ENCODE results near the gene IL13.

DNA sequence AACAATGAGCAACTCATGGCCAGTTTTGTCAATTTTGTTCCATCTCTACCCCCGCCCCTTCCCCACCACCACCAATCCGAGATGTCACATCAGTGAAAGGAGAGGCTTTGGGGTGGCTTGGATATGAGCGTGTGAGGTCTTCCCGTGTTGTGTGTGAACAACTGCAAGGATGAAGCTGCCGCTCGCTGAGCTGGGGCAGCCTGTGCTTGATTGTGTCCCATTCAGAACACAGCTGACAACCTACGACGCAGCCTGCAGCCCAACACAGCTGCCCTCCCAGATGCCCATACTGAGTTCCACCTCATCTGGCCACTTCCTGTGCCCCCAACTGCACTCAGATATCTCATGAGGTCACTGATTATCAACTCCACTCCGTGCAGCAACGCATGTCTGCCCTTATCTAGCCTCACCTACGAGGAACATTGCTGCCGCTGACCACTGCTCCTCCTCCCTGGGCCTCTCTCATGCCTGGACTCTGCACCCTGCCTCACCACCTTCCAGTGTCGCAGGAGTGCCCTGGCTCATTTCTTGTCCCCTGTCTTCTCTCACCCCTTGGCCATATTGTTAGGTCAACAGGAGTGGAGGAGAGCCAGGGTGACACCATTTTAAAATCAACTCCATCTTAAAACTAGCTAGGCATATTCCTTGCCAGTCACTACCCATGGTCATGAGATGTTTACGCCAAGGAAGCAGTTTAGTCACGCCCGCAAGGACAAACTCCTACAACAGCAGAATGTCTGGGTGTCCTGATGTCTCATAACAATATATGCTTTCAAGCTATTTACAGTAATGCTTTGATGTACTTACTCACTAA, 8.5 kb downstream of the IL13 start:
- TF ChIP-seq POLR2A (IDR thresholded peaks at IDR 0.05; ENCODE audit: low read length) (no peak), HOXB5 (CRISPR knock-in tag; IDR thresholded peaks at IDR 0.05) (no peak), KDM1A (IDR thresholded peaks at IDR 0.05; ENCODE audit: low read depth) (no peak), EHF (CRISPR knock-in tag; IDR thresholded peaks at IDR 0.05) (no peak), RCOR1 (IDR thresholded peaks at IDR 0.05; ENCODE audit: low read depth, low read length) (no peak), BHLHE40 (IDR thresholded peaks at IDR 0.05; ENCODE audit: low read depth, low read length) (no peak), HDAC2 (IDR thresholded peaks at IDR 0.05) (no peak), EP300 (IDR thresholded peaks at IDR 0.05) (no peak), RAD21 (conservative IDR thresholded peaks at IDR 0.05 in 1 of 2, IDR thresholded peaks at IDR 0.05 in 1 of 2) (no peak), JUN (IDR thresholded peaks at IDR 0.05) (no peak)
- TF ChIP-seq, protein P1, sequence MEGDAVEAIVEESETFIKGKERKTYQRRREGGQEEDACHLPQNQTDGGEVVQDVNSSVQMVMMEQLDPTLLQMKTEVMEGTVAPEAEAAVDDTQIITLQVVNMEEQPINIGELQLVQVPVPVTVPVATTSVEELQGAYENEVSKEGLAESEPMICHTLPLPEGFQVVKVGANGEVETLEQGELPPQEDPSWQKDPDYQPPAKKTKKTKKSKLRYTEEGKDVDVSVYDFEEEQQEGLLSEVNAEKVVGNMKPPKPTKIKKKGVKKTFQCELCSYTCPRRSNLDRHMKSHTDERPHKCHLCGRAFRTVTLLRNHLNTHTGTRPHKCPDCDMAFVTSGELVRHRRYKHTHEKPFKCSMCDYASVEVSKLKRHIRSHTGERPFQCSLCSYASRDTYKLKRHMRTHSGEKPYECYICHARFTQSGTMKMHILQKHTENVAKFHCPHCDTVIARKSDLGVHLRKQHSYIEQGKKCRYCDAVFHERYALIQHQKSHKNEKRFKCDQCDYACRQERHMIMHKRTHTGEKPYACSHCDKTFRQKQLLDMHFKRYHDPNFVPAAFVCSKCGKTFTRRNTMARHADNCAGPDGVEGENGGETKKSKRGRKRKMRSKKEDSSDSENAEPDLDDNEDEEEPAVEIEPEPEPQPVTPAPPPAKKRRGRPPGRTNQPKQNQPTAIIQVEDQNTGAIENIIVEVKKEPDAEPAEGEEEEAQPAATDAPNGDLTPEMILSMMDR (IDR thresholded peaks at IDR 0.05): no peak
- TF ChIP-seq, protein P2, sequence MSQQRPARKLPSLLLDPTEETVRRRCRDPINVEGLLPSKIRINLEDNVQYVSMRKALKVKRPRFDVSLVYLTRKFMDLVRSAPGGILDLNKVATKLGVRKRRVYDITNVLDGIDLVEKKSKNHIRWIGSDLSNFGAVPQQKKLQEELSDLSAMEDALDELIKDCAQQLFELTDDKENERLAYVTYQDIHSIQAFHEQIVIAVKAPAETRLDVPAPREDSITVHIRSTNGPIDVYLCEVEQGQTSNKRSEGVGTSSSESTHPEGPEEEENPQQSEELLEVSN (IDR thresholded peaks at IDR 0.05; ENCODE audit: borderline replicate concordance, low read depth): no peak
- TF ChIP-seq, protein P3, sequence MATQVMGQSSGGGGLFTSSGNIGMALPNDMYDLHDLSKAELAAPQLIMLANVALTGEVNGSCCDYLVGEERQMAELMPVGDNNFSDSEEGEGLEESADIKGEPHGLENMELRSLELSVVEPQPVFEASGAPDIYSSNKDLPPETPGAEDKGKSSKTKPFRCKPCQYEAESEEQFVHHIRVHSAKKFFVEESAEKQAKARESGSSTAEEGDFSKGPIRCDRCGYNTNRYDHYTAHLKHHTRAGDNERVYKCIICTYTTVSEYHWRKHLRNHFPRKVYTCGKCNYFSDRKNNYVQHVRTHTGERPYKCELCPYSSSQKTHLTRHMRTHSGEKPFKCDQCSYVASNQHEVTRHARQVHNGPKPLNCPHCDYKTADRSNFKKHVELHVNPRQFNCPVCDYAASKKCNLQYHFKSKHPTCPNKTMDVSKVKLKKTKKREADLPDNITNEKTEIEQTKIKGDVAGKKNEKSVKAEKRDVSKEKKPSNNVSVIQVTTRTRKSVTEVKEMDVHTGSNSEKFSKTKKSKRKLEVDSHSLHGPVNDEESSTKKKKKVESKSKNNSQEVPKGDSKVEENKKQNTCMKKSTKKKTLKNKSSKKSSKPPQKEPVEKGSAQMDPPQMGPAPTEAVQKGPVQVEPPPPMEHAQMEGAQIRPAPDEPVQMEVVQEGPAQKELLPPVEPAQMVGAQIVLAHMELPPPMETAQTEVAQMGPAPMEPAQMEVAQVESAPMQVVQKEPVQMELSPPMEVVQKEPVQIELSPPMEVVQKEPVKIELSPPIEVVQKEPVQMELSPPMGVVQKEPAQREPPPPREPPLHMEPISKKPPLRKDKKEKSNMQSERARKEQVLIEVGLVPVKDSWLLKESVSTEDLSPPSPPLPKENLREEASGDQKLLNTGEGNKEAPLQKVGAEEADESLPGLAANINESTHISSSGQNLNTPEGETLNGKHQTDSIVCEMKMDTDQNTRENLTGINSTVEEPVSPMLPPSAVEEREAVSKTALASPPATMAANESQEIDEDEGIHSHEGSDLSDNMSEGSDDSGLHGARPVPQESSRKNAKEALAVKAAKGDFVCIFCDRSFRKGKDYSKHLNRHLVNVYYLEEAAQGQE (IDR thresholded peaks at IDR 0.05): no peak
- TF ChIP-seq, protein P4, sequence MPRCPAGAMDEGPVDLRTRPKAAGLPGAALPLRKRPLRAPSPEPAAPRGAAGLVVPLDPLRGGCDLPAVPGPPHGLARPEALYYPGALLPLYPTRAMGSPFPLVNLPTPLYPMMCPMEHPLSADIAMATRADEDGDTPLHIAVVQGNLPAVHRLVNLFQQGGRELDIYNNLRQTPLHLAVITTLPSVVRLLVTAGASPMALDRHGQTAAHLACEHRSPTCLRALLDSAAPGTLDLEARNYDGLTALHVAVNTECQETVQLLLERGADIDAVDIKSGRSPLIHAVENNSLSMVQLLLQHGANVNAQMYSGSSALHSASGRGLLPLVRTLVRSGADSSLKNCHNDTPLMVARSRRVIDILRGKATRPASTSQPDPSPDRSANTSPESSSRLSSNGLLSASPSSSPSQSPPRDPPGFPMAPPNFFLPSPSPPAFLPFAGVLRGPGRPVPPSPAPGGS (IDR thresholded peaks at IDR 0.05): no peak

Measured in A549 (cell line).